Hematopoietic multipotent progenitor cell treated with erythropoietin and hydrocortisone succinate and interleukin-3 and kit ligand, for 17 days (in vitro differentiated cells): ENCODE data around the gene WDR5B.

Source experiments
- DNase-seq: peaks from one replicate; pipeline ENCODE4 v3.0.0-alpha.2; 2015; ENCODE audit warnings: low spot score

Gene WDR5B

GRCh38 chr3:122407946-122408345 is 7.9 kb downstream of the WDR5B start:
- DNase-seq = no peak

GRCh38 chr3:122406198-122406597 is 9.7 kb downstream of the WDR5B start:
- DNase-seq = no peak

- no peak for DNase-seq
These were observed 10.8 kb downstream of the WDR5B start for GRCh38 chr3:122405015-122405414.

GRCh38 chr3:122403489-122403888 is 12.4 kb downstream of the WDR5B start:
- DNase-seq = no peak

- no peak for DNase-seq
These were observed 16.9 kb downstream of the WDR5B start for GRCh38 chr3:122398920-122399319.

GRCh38 chr3:122397201-122397600 is 18.7 kb downstream of the WDR5B start:
- no peak for DNase-seq

GRCh38 chr3:122396511-122396910 is 19.4 kb downstream of the WDR5B start:
- no peak for DNase-seq

- no peak for DNase-seq
These were observed 20.3 kb downstream of the WDR5B start for GRCh38 chr3:122395582-122395981.

- no peak for DNase-seq
These were observed 21.7 kb downstream of the WDR5B start for GRCh38 chr3:122394173-122394572.

- DNase-seq = peak; percentile 75
These were observed 22.7 kb downstream of the WDR5B start for GRCh38 chr3:122392868-122393844.

GRCh38 chr3:122391681-122392446 is 24.0 kb downstream of the WDR5B start:
- no peak for DNase-seq

- DNase-seq = no peak
These were observed 25.2 kb downstream of the WDR5B start for GRCh38 chr3:122390665-122391064.

- no peak for DNase-seq
These were observed 26.0 kb downstream of the WDR5B start for GRCh38 chr3:122389892-122390291.

GRCh38 chr3:122389197-122389596 is 26.7 kb downstream of the WDR5B start:
- DNase-seq = no peak

GRCh38 chr3:122387709-122388108 is 28.2 kb downstream of the WDR5B start:
- DNase-seq = no peak

- peak; percentile 96 for DNase-seq
These were observed 31.8 kb downstream of the WDR5B start, which contains the start of gene FAM162A for GRCh38 chr3:122383771-122384697. Gene FAM162A (plus strand): TSS chr3:122384182. CDS start chr3:122384266, 84 bp downstream.

- DNase-seq = peak; percentile 91
These were observed 32.8 kb downstream of the WDR5B start, which contains the start of gene MIX23 for GRCh38 chr3:122382888-122383666. Gene MIX23 (minus strand): TSS chr3:122383231. CDS start chr3:122383224, 7 bp downstream.

- DNase-seq = no peak
These were observed 37.9 kb downstream of the WDR5B start for GRCh38 chr3:122377975-122378374.

GRCh38 chr3:122374034-122374433 is 41.8 kb downstream of the WDR5B start:
- no peak for DNase-seq

- DNase-seq = no peak
These were observed 49.5 kb downstream of the WDR5B start for GRCh38 chr3:122366379-122366749.
